Gastrocnemius medialis (tissue), 4 donors: ENCODE measurements around the gene GLT8D1. TPM values are rescaled to one million over a fixed set of nuclear protein-coding genes. Genes with fewer than 3 reads are reported as not detected.
"Not testable (repeated sequence)": the region's sequence is repeated elsewhere in the genome, so short reads cannot be mapped to it uniquely, and the experiment has no call there.

Experiments
- ATAC-seq, 2 donors: fragments of 150-250 bp; one replicate each; pipeline ENCODE4 v1.9.1; 2016
- DNase-seq, 2 donors: peaks; one replicate each; pipeline ENCODE4 v3.0.0-alpha.2; 2019
- H3K27ac ChIP-seq, 4 donors: fragments of 200-600 bp; sonication (generic); 1 replicate in 1 of 4; 2 replicates in 3 of 4; pipeline ENCODE4 v1.5.1; 2016 to 2018; ENCODE audit warnings: mild to moderate bottlenecking in 2 of 4, moderate library complexity in 1 of 4
- H3K27me3 ChIP-seq, 3 donors: fragments of 200-600 bp; sonication (generic) in 2 of 3; 1 replicate in 1 of 3; 2 replicates in 2 of 3; pipeline versions ENCODE4 v1.5.1 to v1.6.0; 2016 to 2019; ENCODE audit warnings: mild to moderate bottlenecking in 1 of 3, moderate library complexity in 1 of 3
- H3K36me3 ChIP-seq, 2 donors: fragments of 200-600 bp; sonication (generic) in 1 of 2; one replicate each; pipeline ENCODE4 v1.5.1; 2017 to 2018
- H3K4me1 ChIP-seq, 2 donors: fragments of 200-600 bp; sonication (generic) in 1 of 2; one replicate each; pipeline ENCODE4 v1.5.1; 2016 to 2017; ENCODE audit warnings: mild to moderate bottlenecking in 2 of 2
- H3K4me3 ChIP-seq, 4 donors: fragments of 200-600 bp; sonication (generic) in 3 of 4; 1 replicate in 1 of 4; 2 replicates in 3 of 4; pipeline ENCODE4 v1.5.1; 2016 to 2019; ENCODE audit warnings: mild to moderate bottlenecking in 2 of 4
- H3K9me3 ChIP-seq, 3 donors: fragments of 200-600 bp; sonication (generic) in 2 of 3; 1 replicate in 1 of 3; 2 replicates in 2 of 3; pipeline ENCODE4 v1.5.1; 2016 to 2019
- POLR2A ChIP-seq, 2 donors: fragments of 450-650 bp; IDR thresholded peaks; one replicate each; pipeline ENCODE4 v1.6.1; 2017; ENCODE audit warnings: antibody characterized with exemption in 2 of 2, mild to moderate bottlenecking in 2 of 2, moderate library complexity in 2 of 2
- in situ Hi-C, 4 donors: fragments of 200-750 bp; cut with MboI; loops; one replicate each; pipeline versions ENCODE4 v1.15.0 to v1.8.0; 2017; ENCODE audit warnings: low sequenced_read_pairs in 4 of 4
- intact Hi-C: fragments of 100-400 bp; cut with DNase I; formaldehyde crosslinking; loops from one replicate; pipeline ENCODE4 v1.15.1; 2023; ENCODE audit warnings: low total_unique reads
- total RNA-seq, 4 donors: library from RNA; depleted of rRNA; stranded (reverse); fragments of >200 nt; gene quantifications; one replicate each; pipeline versions ENCODE4 v1.1.0 to v1.2.3, GENCODE V29; 2016
- TF ChIP-seq, protein P1 (sequence below), 5 experiments: fragments of 450-650 bp in 3 of 5; fragments of 200-600 bp in 2 of 5; sonication (generic) in 2 of 5; IDR thresholded peaks in 4 of 5; conservative IDR thresholded peaks in 1 of 5; 1 replicate in 4 of 5; 2 replicates in 1 of 5; pipeline ENCODE4 v1.5.1; 2016 to 2019; ENCODE audit warnings: antibody characterized with exemption in 5 of 5, mild to moderate bottlenecking in 3 of 5, moderate library complexity in 3 of 5

Gene GLT8D1
- total RNA-seq, 4 donors from 2014 or later, result 15.6 to 39.6 (median 27.5) TPM

DNA sequence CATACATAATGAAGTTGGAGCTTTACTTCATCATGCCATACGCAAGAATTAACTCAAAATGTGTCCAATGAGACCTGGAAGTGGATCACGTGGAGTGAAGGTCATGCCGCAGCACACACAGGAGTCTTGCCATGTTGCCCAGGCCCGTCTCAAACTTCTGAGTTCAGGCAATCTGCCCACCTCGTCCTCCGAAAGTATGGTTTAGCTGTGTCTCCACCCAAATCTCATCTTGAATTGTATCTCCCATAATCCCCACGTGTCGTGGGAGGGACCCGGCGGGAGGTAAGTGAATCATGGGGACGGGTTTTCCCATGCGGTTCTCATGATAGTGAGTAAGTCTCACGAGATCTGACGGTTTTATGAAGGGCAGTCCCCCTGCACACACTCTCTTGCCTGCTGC is 26.0 kb upstream of the GLT8D1 start:
- no peak overlapping the region for H3K27ac ChIP-seq
- no peak overlapping the region for H3K4me3 ChIP-seq
- no peak for TF ChIP-seq POLR2A (IDR thresholded peaks at IDR 0.05)
- TF ChIP-seq, protein P1, sequence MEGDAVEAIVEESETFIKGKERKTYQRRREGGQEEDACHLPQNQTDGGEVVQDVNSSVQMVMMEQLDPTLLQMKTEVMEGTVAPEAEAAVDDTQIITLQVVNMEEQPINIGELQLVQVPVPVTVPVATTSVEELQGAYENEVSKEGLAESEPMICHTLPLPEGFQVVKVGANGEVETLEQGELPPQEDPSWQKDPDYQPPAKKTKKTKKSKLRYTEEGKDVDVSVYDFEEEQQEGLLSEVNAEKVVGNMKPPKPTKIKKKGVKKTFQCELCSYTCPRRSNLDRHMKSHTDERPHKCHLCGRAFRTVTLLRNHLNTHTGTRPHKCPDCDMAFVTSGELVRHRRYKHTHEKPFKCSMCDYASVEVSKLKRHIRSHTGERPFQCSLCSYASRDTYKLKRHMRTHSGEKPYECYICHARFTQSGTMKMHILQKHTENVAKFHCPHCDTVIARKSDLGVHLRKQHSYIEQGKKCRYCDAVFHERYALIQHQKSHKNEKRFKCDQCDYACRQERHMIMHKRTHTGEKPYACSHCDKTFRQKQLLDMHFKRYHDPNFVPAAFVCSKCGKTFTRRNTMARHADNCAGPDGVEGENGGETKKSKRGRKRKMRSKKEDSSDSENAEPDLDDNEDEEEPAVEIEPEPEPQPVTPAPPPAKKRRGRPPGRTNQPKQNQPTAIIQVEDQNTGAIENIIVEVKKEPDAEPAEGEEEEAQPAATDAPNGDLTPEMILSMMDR (IDR thresholded peaks at IDR 0.05 in 4 of 5, conservative IDR thresholded peaks at IDR 0.05 in 1 of 5), result no peak
- DNase-seq (no peak), ATAC-seq (no peak)
- no peaks in the 10 kb centered on the region for H3K9me3 ChIP-seq
- no peaks in the 10 kb centered on the region for H3K27me3 ChIP-seq
- peaks cover 3 to 62% of the 10 kb centered on the region in 2 donors for H3K36me3 ChIP-seq
- in situ Hi-C loops (loop anchor here in 2 of 4 donors (25.0 kb wide), 2 partner anchors 206 to 356 kb away; no protein-coding TSS in a partner anchor), intact Hi-C loops (no loop called here)
- H3K4me1 ChIP-seq, result no peaks in the 10 kb centered on the region

DNA sequence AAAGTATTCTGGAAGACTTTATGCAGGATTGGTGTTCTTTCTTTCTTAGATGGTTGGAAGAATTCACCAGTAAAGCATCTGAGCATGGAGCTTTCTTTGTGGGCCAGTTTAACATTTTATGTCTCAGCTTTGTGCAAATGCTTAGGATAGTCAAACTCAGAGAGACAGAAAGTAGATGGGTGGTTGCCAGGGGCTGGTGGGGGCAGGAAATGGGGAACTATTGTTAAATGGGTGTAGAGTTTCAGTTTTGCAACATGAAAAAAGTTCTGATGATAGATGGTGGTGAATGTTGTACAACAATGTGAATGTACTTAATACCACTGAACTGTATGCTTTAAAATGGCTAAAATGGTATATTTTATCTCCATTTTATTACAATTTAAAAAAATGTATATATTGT is 25.1 kb upstream of the GLT8D1 start:
- in situ Hi-C loops (loop anchor here in 2 of 4 donors (25.0 kb wide), 2 partner anchors 207 to 357 kb away; no protein-coding TSS in a partner anchor), intact Hi-C loops (no loop called here)
- no peak for ATAC-seq
- H3K4me1 ChIP-seq, result no peaks in the 10 kb centered on the region
- no peaks in the 10 kb centered on the region for H3K27me3 ChIP-seq
- peaks cover 3 to 55% of the 10 kb centered on the region in 2 donors for H3K36me3 ChIP-seq
- H3K27ac ChIP-seq, result no peak overlapping the region
- H3K4me3 ChIP-seq, result no peak overlapping the region
- no peak for DNase-seq
- TF ChIP-seq POLR2A (IDR thresholded peaks at IDR 0.05), result no peak
- TF ChIP-seq, protein P1 (IDR thresholded peaks at IDR 0.05 in 4 of 5, conservative IDR thresholded peaks at IDR 0.05 in 1 of 5), result no peak
- no peaks in the 10 kb centered on the region for H3K9me3 ChIP-seq

DNA sequence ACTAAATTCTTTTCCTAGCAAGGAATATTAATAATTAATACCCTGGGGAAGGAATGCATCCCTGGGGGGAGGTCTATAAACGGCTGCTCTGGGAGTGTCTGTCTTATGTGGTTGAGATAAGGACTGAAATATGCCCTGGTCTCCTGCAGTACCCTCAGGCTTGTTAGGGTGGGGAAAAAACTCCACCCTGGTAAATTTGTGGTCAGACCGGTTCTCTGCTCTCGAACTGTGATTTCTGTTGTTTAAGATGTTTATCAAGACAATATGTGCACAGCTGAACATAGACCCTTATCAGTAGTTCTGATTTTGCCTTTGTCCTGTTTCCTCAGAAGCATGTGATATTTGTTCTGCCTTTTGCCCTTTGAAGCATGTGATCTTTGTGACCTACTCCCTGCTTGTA is 23.2 kb upstream of the GLT8D1 start:
- H3K9me3 ChIP-seq, H3K27me3 ChIP-seq, DNase-seq, ATAC-seq, H3K4me3 ChIP-seq, H3K4me1 ChIP-seq, H3K27ac ChIP-seq, intact Hi-C loops: not testable (repeated sequence)
- H3K36me3 ChIP-seq, result peaks cover 0 to 36% of the 10 kb centered on the region in 2 donors
- in situ Hi-C loops, result loop anchor here in 2 of 4 donors (25.0 kb wide), 2 partner anchors 209 to 359 kb away; no protein-coding TSS in a partner anchor

DNA sequence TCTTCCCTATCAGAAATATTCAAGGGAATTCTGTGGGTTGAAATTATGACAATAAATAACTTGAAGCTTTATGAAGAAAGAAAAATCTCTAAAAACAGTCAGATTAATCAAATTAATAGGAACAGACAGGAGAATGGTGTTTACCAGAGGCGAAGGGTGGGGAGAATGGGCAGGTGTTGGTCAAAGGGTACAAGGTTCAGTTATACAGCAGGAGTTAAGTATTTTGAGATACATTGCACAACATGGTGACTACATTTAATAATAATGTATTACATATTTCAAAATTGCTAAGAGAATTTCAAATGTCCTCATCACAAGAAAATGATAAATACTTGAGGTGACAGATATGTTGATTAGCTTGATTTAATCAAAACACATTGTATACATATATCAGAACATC is 18.9 kb upstream of the GLT8D1 start:
- peaks cover 0 to 12% of the 10 kb centered on the region in 2 donors for H3K36me3 ChIP-seq
- no peak overlapping the region for H3K4me3 ChIP-seq
- no peaks in the 10 kb centered on the region for H3K27me3 ChIP-seq
- no peaks in the 10 kb centered on the region for H3K4me1 ChIP-seq
- no peak for ATAC-seq
- no peak for DNase-seq
- intact Hi-C loops, result no loop called here
- TF ChIP-seq, protein P1 (IDR thresholded peaks at IDR 0.05 in 4 of 5, conservative IDR thresholded peaks at IDR 0.05 in 1 of 5), result no peak
- no peak for TF ChIP-seq POLR2A (IDR thresholded peaks at IDR 0.05)
- no peaks in the 10 kb centered on the region for H3K9me3 ChIP-seq
- H3K27ac ChIP-seq, result no peak overlapping the region
- in situ Hi-C loops, result no loop called here

DNA sequence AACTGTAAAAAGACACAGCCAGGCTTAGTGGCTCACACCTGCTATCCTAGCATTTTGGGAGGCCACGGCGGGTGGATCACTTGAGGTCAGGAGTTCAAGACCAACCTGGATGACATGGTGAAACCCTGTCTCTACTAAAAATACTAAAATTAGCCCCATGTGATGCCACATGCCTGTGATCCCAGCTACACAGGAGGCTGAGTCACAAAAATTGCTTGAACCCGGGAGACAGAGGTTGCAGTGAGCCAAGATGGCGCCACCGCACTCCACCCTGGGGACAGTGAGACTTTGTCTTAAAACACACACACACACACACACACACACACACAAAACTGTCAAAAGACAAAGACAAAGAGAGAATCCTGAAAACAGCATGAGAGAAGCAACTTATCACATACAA is 18.3 kb upstream of the GLT8D1 start:
- H3K36me3 ChIP-seq, result peaks cover 0 to 13% of the 10 kb centered on the region in 2 donors
- H3K27ac ChIP-seq, result no peak overlapping the region
- intact Hi-C loops, result no loop called here
- TF ChIP-seq POLR2A (IDR thresholded peaks at IDR 0.05), result no peak
- TF ChIP-seq, protein P1 (IDR thresholded peaks at IDR 0.05 in 4 of 5, conservative IDR thresholded peaks at IDR 0.05 in 1 of 5), result no peak
- no peak overlapping the region for H3K4me3 ChIP-seq
- no peaks in the 10 kb centered on the region for H3K4me1 ChIP-seq
- no peak for DNase-seq
- in situ Hi-C loops, result no loop called here
- ATAC-seq, result no peak
- H3K9me3 ChIP-seq, result no peaks in the 10 kb centered on the region
- no peaks in the 10 kb centered on the region for H3K27me3 ChIP-seq
